ENCODE measurements around the gene MARCHF2. TPM values are rescaled to one million over a fixed set of nuclear protein-coding genes. Genes with fewer than 3 reads are reported as not detected.

MARCHF2 gene
- total RNA-seq, 1 donor from 2014 or later: 45.0 TPM

DNA sequence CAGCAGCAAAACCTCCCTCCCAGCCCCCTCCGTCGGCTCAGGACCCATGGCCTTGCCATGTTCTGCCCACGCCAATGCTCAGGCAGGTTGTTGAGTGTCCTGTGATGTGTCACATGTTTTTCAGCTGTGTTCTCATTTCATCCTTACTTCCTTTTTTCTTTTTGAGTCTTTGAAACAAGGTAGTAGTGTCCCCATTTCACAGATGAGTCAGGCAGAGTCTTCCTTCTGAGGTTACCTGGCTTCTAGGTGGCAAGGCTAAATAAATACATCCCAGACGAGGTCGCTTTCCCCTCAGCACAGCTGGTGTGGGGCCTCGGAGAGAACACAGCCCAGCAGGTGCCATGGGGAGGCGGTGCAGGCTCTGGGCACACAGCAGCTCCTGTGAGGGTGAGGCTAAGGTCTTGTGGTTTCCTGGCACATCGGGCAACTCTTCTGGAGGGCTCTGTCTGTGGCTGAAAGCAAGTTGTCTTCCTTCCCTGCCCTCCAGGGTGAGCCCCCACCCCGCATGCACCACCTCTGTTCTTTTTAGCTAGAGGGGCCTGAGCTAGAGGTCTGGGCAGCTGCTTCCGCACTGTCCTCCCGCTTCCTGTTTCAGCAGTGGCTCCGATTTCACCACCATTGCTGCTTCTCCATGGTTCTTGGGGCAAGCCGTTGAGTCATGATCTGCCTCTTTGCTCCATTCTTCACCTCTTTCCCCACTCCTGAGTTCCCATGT, 74.2 kb downstream of the MARCHF2 start:
- Mint-ChIP-seq H3K9me3 (ENCODE audit: unreplicated experiment) (no peaks in the 10 kb centered on the region), H3K27ac (ENCODE audit: unreplicated experiment) (no peak overlapping the region), H3K4me3 (ENCODE audit: unreplicated experiment) (no peak overlapping the region), H3K4me1 (ENCODE audit: unreplicated experiment) (no peaks in the 10 kb centered on the region), H3K36me3 (ENCODE audit: unreplicated experiment) (peaks cover 40% of the 10 kb centered on the region), H3K27me3 (ENCODE audit: unreplicated experiment) (no peaks in the 10 kb centered on the region)
- TF ChIP-seq, protein P1, sequence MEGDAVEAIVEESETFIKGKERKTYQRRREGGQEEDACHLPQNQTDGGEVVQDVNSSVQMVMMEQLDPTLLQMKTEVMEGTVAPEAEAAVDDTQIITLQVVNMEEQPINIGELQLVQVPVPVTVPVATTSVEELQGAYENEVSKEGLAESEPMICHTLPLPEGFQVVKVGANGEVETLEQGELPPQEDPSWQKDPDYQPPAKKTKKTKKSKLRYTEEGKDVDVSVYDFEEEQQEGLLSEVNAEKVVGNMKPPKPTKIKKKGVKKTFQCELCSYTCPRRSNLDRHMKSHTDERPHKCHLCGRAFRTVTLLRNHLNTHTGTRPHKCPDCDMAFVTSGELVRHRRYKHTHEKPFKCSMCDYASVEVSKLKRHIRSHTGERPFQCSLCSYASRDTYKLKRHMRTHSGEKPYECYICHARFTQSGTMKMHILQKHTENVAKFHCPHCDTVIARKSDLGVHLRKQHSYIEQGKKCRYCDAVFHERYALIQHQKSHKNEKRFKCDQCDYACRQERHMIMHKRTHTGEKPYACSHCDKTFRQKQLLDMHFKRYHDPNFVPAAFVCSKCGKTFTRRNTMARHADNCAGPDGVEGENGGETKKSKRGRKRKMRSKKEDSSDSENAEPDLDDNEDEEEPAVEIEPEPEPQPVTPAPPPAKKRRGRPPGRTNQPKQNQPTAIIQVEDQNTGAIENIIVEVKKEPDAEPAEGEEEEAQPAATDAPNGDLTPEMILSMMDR (IDR thresholded peaks at IDR 0.05): no peak
- DNase-seq (ENCODE audit: extremely low spot score, unreplicated experiment): no peak

DNA sequence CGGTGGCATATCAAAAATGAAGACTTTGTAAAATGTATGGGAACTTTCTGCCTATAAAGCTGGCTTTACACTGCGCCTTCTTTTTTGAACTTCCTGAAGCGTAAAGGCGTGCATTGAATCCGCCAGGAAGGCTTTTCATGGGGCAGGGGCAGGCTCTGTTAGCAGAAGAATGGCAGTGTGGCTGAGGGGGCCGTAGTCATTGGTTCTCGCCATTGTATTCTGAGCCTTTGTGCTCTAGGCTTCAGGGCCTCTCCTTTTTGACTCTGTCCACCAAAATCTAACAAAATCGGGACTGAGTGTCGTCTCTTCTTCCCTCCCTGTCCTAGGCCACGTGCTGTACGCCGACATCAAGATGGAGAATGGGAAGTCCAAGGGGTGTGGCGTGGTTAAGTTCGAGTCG, 75.3 kb downstream of the MARCHF2 start:
- Mint-ChIP-seq H3K36me3 (ENCODE audit: unreplicated experiment) (peaks cover 33% of the 10 kb centered on the region), H3K4me1 (ENCODE audit: unreplicated experiment) (no peaks in the 10 kb centered on the region), H3K27me3 (ENCODE audit: unreplicated experiment) (no peaks in the 10 kb centered on the region), H3K27ac (ENCODE audit: unreplicated experiment) (no peak overlapping the region), H3K4me3 (ENCODE audit: unreplicated experiment) (no peak overlapping the region), H3K9me3 (ENCODE audit: unreplicated experiment) (no peaks in the 10 kb centered on the region)
- DNase-seq (ENCODE audit: extremely low spot score, unreplicated experiment): no peak
- TF ChIP-seq, protein P1 (IDR thresholded peaks at IDR 0.05): no peak

Small RNA genes lying within 50 kb of the gene (microRNA-seq; reads per million reads assigned to microRNA genes)
- gene MIR4999 (ENCODE audit: unreplicated experiment): 2.7 reads per million

Other genes starting within 250 kb of the MARCHF2 start
- gene CERS4, start 203.9 kb upstream of the MARCHF2 start, total RNA-seq: 16.4 and 16.7 TPM in 2 replicates
- 41.9 and 44.5 TPM in 2 replicates for gene CD320, start 104.9 kb upstream of the MARCHF2 start, total RNA-seq
- 29.8 and 35.4 TPM in 2 replicates for gene NDUFA7, start 91.9 kb upstream of the MARCHF2 start, total RNA-seq
- 1,524 and 1,597 TPM in 2 replicates for gene RPS28, start 91.8 kb upstream of the MARCHF2 start, total RNA-seq
- 0.30 TPM in 1 of 2 replicates, not detected in the other for gene KANK3, start 70.0 kb upstream of the MARCHF2 start, total RNA-seq
- 6.5 and 8.6 TPM in 2 replicates for gene ANGPTL4, start 49.1 kb upstream of the MARCHF2 start, total RNA-seq
- 126 and 130 TPM in 2 replicates for gene RAB11B, start 22.9 kb upstream of the MARCHF2 start, total RNA-seq
- gene HNRNPM, start 31.7 kb downstream of the MARCHF2 start, total RNA-seq: 154 and 156 TPM in 2 replicates
- 0.24 and 0.42 TPM in 2 replicates for gene PRAM1, start 89.3 kb downstream of the MARCHF2 start, total RNA-seq
- 23.9 and 29.9 TPM in 2 replicates for gene ZNF414, start 100.9 kb downstream of the MARCHF2 start, total RNA-seq
- gene MYO1F, start 164.1 kb downstream of the MARCHF2 start, total RNA-seq: 0.31 and 0.43 TPM in 2 replicates
- 86.5 and 96.2 TPM in 2 replicates for gene ADAMTS10, start 197.4 kb downstream of the MARCHF2 start, total RNA-seq
- not detected in 2 replicates for gene NFILZ, start 217.3 kb downstream of the MARCHF2 start, total RNA-seq

Data from osteocyte (in vitro differentiated cells).